ENCODE results near the gene RSPH10B2. TPM values are rescaled to one million over a fixed set of nuclear protein-coding genes. Genes with fewer than 3 reads are reported as not detected.
"Not testable (repeated sequence)": the region's sequence is repeated elsewhere in the genome, so short reads cannot be mapped to it uniquely, and the experiment has no call there.

Gene RSPH10B2
- total RNA-seq, 1 donor from 2014 or later = 1.0 TPM

DNA sequence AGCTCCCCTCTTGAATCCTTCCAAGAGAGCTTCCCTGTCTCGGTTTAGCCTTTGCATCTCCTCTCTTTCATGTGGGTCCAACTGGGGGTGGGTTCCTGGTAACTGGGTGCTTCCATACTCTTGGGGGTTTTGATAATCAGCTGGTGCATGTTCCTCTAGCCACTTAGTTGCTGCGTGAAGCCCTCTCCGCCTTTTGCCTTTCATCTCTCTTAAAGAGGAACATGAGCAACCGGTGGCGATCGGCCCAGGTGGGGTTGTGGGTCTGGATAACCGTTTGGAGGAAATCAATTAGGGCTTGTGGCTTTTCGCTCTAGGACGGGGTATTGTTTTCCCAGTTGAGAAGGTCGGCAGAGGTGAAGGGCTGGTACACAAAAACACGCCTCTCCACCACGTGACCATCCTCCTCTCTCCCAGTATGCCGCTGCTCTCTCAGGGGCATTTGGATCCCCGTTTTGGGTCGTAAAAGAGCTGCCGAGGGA is 92.1 kb downstream of the RSPH10B2 start:
- not testable (repeated sequence) for H3K9me3 Mint-ChIP-seq (ENCODE audit: unreplicated experiment); H3K27me3 Mint-ChIP-seq (ENCODE audit: unreplicated experiment); H3K4me1 Mint-ChIP-seq (ENCODE audit: low read depth, unreplicated experiment); H3K4me3 Mint-ChIP-seq (ENCODE audit: unreplicated experiment); H3K36me3 Mint-ChIP-seq (ENCODE audit: unreplicated experiment); H3K27ac Mint-ChIP-seq (ENCODE audit: unreplicated experiment); DNase-seq

DNA sequence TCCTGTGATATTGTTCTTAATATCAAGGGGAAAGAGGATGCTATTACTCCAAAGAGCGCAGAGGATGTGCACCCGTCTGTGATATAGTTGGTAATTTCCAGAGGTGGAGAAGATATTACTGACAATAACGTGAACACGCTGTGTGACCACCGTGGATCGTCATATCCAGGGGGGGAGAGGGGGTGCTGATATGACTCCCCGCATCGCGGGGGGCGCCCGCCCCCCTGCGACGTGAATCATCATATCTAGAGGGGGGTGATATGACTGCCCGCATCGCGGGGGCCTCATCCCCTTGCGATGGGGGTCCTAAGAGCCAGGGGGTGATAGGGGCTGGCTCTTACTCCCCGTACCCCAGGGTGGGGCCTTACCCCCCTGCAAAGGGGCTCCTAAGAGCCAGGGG is 93.8 kb downstream of the RSPH10B2 start:
- DNase-seq; H3K4me3 Mint-ChIP-seq (ENCODE audit: unreplicated experiment); H3K27ac Mint-ChIP-seq (ENCODE audit: unreplicated experiment); H3K36me3 Mint-ChIP-seq (ENCODE audit: unreplicated experiment); H3K27me3 Mint-ChIP-seq (ENCODE audit: unreplicated experiment); H3K4me1 Mint-ChIP-seq (ENCODE audit: low read depth, unreplicated experiment); H3K9me3 Mint-ChIP-seq (ENCODE audit: unreplicated experiment): not testable (repeated sequence)

Other genes starting within 250 kb of the RSPH10B2 start
- gene GRID2IP, start 202.6 kb upstream of the RSPH10B2 start, total RNA-seq (ENCODE audit: unreplicated experiment) = 0.66 TPM
- gene ZDHHC4, start 176.6 kb upstream of the RSPH10B2 start, total RNA-seq (ENCODE audit: unreplicated experiment) = 60.5 TPM
- gene INTS15, start 164.1 kb upstream of the RSPH10B2 start, total RNA-seq (ENCODE audit: unreplicated experiment) = 36.9 TPM
- 5.5 TPM for gene ZNF853, start 138.5 kb upstream of the RSPH10B2 start, total RNA-seq (ENCODE audit: unreplicated experiment)
- 51.1 TPM for gene ZNF316, start 116.8 kb upstream of the RSPH10B2 start, total RNA-seq (ENCODE audit: unreplicated experiment)
- 19.6 TPM for gene ZNF12, start 47.2 kb upstream of the RSPH10B2 start, total RNA-seq (ENCODE audit: unreplicated experiment)
- gene CCZ1B, start 72.2 kb downstream of the RSPH10B2 start, total RNA-seq (ENCODE audit: unreplicated experiment) = 123 TPM